ENCODE measurements around the gene CSRNP3. TPM values are rescaled to one million over a fixed set of nuclear protein-coding genes. Genes with fewer than 3 reads are reported as not detected.

The CSRNP3 gene
- total and polyA plus RNA-seq, 2 donors (not counting 1 experiment from before 2014, with no cell fraction given), result not detected

DNA sequence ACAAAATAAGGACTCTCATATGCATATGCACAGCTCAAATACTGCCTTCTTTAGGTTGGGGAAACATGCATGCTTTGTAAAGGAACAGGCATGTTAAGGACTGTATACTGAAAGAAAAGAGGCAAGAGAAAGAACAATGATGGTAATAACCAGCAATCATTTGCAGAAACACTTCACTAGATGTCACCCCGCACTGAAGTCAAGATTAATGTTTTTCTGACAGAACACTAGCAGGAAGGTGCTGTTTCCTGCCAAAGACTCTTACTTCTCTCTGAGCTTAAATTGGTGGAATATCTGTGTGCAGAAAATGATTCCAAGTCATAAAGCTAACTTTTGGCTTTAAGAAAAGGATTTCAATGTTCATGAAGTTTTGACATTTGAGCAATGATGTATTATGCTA is 19.3 kb upstream of the CSRNP3 start:
- DNase-seq, result no peak

DNA sequence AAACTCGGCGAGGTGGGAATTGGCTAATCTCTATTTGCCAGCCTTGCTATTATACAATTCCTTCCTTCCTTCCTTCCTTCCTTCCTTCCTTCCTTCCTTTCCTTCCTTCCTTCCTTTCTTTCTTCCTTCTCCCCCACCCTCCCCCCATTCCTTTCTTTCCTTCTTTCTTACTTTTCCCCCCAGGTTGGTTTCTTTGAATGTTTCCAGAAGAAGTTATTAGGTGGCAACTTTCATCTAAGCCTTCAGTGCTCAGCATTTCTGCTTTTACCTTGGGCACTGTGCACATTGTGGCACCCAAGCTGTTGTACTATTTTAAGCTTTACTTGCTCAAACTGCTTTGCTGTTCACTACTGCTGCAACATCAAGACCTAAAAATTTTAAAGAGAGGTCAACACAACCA is 17.2 kb upstream of the CSRNP3 start:
- H3K4me3 Mint-ChIP-seq, result no peak overlapping the region
- no peaks in the 10 kb centered on the region for H3K27me3 ChIP-seq (replicated peaks in 1 of 4; ENCODE audit: control extremely low read depth in 1 of 4, control insufficient read depth in 3 of 4, insufficient read depth in 4 of 4, low read length in 3 of 4)
- H3K4me1 Mint-ChIP-seq, result no peaks in the 10 kb centered on the region
- H3K9ac ChIP-seq (ENCODE audit: low read length), result no peak overlapping the region
- no peaks in the 10 kb centered on the region for H3K79me2 ChIP-seq (ENCODE audit: control insufficient read depth, insufficient read depth, low read length)
- no peaks in the 10 kb centered on the region for H3K36me3 ChIP-seq (replicated peaks in 1 of 2; ENCODE audit: control extremely low read depth in 1 of 2, control insufficient read depth in 1 of 2, extremely low read depth in 1 of 2, insufficient read depth in 2 of 2, low read length in 1 of 2)
- POLR2A ChIA-PET, result no interaction called here
- intact Hi-C loops (cut with micrococcal nuclease), result no loop called here
- CTCF ChIA-PET, result no interaction called here
- peaks cover 3% of the 10 kb centered on the region for H3K9me3 Mint-ChIP-seq (ENCODE audit: insufficient read depth)
- no peaks in the 10 kb centered on the region for H4K20me1 ChIP-seq (ENCODE audit: control insufficient read depth, insufficient read depth, low read length, poor library complexity, severe bottlenecking)
- H3K27ac Mint-ChIP-seq, result no peak overlapping the region
- no peak overlapping the region for H3K27ac ChIP-seq (ENCODE audit: low read length in 2 of 2)
- DNase-seq (no peak), ATAC-seq (ENCODE audit: low read depth) (no peak)
- TF ChIP-seq EZH2 (IDR thresholded peaks at IDR 0.05; ENCODE audit: borderline replicate concordance, insufficient read depth, low read depth, low read length, poor library complexity, severe bottlenecking), result no peak
- TF ChIP-seq, protein P1, sequence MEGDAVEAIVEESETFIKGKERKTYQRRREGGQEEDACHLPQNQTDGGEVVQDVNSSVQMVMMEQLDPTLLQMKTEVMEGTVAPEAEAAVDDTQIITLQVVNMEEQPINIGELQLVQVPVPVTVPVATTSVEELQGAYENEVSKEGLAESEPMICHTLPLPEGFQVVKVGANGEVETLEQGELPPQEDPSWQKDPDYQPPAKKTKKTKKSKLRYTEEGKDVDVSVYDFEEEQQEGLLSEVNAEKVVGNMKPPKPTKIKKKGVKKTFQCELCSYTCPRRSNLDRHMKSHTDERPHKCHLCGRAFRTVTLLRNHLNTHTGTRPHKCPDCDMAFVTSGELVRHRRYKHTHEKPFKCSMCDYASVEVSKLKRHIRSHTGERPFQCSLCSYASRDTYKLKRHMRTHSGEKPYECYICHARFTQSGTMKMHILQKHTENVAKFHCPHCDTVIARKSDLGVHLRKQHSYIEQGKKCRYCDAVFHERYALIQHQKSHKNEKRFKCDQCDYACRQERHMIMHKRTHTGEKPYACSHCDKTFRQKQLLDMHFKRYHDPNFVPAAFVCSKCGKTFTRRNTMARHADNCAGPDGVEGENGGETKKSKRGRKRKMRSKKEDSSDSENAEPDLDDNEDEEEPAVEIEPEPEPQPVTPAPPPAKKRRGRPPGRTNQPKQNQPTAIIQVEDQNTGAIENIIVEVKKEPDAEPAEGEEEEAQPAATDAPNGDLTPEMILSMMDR (IDR thresholded peaks at IDR 0.05), result no peak
- no CpG with 5 or more reads among the region's 2 CpGs for WGBS (ENCODE audit: insufficient coverage)
- no peaks in the 10 kb centered on the region for H3K9me3 ChIP-seq (ENCODE audit: control extremely low read depth in 1 of 3, control insufficient read depth in 2 of 3, insufficient read depth in 1 of 3, low read length in 2 of 3)
- H3K4me1 ChIP-seq (ENCODE audit: control insufficient read depth in 2 of 2, insufficient read depth in 2 of 2, low read length in 2 of 2), result no peaks in the 10 kb centered on the region
- H3K27me3 Mint-ChIP-seq, result peaks cover 7% of the 10 kb centered on the region
- H3K4me2 ChIP-seq (replicated peaks; ENCODE audit: low read depth, low read length, poor library complexity, severe bottlenecking), result no peak overlapping the region
- H2AFZ ChIP-seq (ENCODE audit: insufficient read depth, low read depth, low read length, poor library complexity, severe bottlenecking), result no peak overlapping the region
- no peak overlapping the region for H3K4me3 ChIP-seq (ENCODE audit: control extremely low read depth in 1 of 5, extremely low read depth in 1 of 5, insufficient read depth in 1 of 5, low read depth in 2 of 5, low read length in 4 of 5)

More for the DNA sequence above, 19.3 kb upstream of the CSRNP3 start:
- no peaks in the 10 kb centered on the region for H3K9me3 Mint-ChIP-seq (ENCODE audit: insufficient read depth)
- Histone ChIP-seq H3K4me2 (replicated peaks; ENCODE audit: low read depth, low read length, poor library complexity, severe bottlenecking) (no peak overlapping the region), H3K79me2 (ENCODE audit: control insufficient read depth, insufficient read depth, low read length) (no peaks in the 10 kb centered on the region), H3K27me3 (replicated peaks in 1 of 4; ENCODE audit: control extremely low read depth in 1 of 4, control insufficient read depth in 3 of 4, insufficient read depth in 4 of 4, low read length in 3 of 4) (no peaks in the 10 kb centered on the region), H3K4me3 (ENCODE audit: control extremely low read depth in 1 of 5, extremely low read depth in 1 of 5, insufficient read depth in 1 of 5, low read depth in 2 of 5, low read length in 4 of 5) (no peak overlapping the region), H3K27ac (ENCODE audit: low read length in 2 of 2) (no peak overlapping the region), H3K4me1 (ENCODE audit: control insufficient read depth in 2 of 2, insufficient read depth in 2 of 2, low read length in 2 of 2) (no peaks in the 10 kb centered on the region), H2AFZ (ENCODE audit: insufficient read depth, low read depth, low read length, poor library complexity, severe bottlenecking) (no peak overlapping the region), H3K9me3 (ENCODE audit: control extremely low read depth in 1 of 3, control insufficient read depth in 2 of 3, insufficient read depth in 1 of 3, low read length in 2 of 3) (no peaks in the 10 kb centered on the region), H4K20me1 (ENCODE audit: control insufficient read depth, insufficient read depth, low read length, poor library complexity, severe bottlenecking) (no peaks in the 10 kb centered on the region), H3K36me3 (replicated peaks in 1 of 2; ENCODE audit: control extremely low read depth in 1 of 2, control insufficient read depth in 1 of 2, extremely low read depth in 1 of 2, insufficient read depth in 2 of 2, low read length in 1 of 2) (no peaks in the 10 kb centered on the region), H3K9ac (ENCODE audit: low read length) (no peak overlapping the region)
- ATAC-seq (ENCODE audit: low read depth), result no peak
- ChIA-PET POLR2A (no interaction called here), CTCF (interaction anchor here (0.6 to 1.1 kb wide), 4 partner anchors 13 to 876 kb away, joined by 3 to 4 read pairs (median 3); no protein-coding TSS in a partner anchor)
- intact Hi-C loops (cut with micrococcal nuclease), result no loop called here
- TF ChIP-seq, protein P1 (IDR thresholded peaks at IDR 0.05), result no peak
- TF ChIP-seq EZH2 (IDR thresholded peaks at IDR 0.05; ENCODE audit: borderline replicate concordance, insufficient read depth, low read depth, low read length, poor library complexity, severe bottlenecking), result no peak
- H3K4me1 Mint-ChIP-seq, result no peaks in the 10 kb centered on the region
- H3K4me3 Mint-ChIP-seq, result no peak overlapping the region
- WGBS (ENCODE audit: insufficient coverage), result no CpG with 5 or more reads among the region's 1 CpG
- H3K27ac Mint-ChIP-seq, result no peak overlapping the region
- H3K27me3 Mint-ChIP-seq, result peaks cover 4% of the 10 kb centered on the region
